ENCODE measurements around the gene PPP6R2. TPM values are rescaled to one million over a fixed set of nuclear protein-coding genes. Genes with fewer than 3 reads are reported as not detected.
"Not testable (repeated sequence)": the region's sequence is repeated elsewhere in the genome, so short reads cannot be mapped to it uniquely, and the experiment has no call there.

PPP6R2 gene
- total RNA-seq, 4 donors from 2014 or later = 82.8 to 201 (median 111) TPM

DNA sequence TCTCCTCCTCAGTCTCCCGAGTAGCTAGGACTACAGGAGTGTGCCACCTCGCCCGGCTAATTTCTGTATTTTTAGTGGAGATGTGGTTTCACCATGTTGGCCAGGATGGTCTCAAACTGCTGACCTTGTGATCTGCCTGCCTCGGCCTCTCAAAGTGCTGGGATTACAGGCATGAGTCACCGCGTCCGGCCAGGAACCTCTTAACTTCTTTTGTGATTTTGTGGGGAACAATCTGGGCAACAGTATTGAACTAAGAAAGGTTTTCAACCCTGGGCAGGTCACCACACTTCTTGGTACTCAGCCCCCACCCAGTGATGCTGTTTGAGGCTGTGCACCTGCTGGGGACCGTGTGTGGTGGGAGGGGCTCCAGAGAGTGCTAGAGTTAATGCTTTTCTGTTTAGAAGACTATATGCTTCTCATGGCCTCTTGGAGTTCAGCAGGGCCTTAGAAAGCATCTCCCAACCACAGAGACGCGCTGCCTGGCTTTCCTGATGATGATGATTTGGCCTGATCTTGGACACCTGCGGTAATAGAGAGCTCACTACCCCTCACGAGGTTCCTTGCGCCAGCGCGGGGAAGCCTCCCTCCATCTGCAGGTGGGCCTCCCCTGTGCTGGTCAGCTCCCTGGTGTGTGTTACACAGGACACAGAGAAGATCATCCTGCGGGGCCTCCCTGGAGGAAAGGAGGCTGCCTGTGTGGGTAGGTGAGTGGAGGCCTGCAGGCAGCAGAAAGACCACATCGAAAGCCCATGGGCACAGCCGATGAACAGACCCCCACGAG lies 17.5 kb upstream of the PPP6R2 start:
- Histone ChIP-seq H3K27me3 (no peaks in the 10 kb centered on the region), H3K9me3 (no peaks in the 10 kb centered on the region), H3K4me3 (no peak overlapping the region), H3K4me1 (peaks cover 0 to 13% (median 5%) of the 10 kb centered on the region in 4 donors), H3K27ac (no peak overlapping the region), H3K36me3 (no peaks in the 10 kb centered on the region)
- no peak for DNase-seq
- TF ChIP-seq, protein P1, sequence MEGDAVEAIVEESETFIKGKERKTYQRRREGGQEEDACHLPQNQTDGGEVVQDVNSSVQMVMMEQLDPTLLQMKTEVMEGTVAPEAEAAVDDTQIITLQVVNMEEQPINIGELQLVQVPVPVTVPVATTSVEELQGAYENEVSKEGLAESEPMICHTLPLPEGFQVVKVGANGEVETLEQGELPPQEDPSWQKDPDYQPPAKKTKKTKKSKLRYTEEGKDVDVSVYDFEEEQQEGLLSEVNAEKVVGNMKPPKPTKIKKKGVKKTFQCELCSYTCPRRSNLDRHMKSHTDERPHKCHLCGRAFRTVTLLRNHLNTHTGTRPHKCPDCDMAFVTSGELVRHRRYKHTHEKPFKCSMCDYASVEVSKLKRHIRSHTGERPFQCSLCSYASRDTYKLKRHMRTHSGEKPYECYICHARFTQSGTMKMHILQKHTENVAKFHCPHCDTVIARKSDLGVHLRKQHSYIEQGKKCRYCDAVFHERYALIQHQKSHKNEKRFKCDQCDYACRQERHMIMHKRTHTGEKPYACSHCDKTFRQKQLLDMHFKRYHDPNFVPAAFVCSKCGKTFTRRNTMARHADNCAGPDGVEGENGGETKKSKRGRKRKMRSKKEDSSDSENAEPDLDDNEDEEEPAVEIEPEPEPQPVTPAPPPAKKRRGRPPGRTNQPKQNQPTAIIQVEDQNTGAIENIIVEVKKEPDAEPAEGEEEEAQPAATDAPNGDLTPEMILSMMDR (IDR thresholded peaks at IDR 0.05) = no peak
- TF ChIP-seq POLR2A (IDR thresholded peaks at IDR 0.05) = no peak

DNA sequence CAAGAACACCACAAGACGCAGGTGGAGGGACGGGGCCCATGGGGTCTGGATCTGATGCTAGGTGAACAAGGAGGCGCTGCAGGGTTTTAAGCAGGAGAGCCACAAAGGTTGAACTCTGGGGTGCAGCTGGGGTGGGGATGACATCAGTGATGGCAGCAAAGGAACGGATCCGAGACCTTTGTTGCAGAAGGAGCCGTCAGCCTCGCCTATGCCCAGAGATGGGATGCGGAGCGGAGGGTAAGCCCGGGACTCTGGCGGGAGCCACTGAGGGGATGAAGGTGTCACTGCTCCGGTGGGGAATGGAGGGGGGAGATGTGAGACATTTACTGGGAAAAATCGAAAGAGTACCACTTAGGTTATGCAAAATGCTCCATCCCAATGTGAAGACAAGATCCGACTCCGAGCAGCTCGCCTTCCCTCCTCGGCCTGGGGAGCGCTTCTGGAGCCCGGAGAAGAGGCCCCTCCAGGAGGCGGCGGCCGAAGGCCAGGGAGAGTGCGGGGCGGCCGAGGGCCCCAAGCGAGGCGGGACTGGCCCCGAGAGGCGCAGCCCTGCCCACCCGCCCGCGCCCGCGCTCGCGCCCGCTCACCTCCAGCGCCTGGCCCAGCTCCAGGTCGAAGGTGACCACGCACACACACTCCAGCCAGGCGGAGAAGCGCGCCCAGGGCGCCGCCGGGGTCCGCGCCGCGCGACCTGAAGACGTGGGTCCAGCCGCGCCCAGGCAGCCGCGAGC lies 16.7 kb upstream of the PPP6R2 start:
- Histone ChIP-seq H3K36me3 (no peaks in the 10 kb centered on the region), H3K9me3 (no peaks in the 10 kb centered on the region), H3K27ac (peak overlapping the region in 3 of 4 donors; percentile 93 to 97 (median 95)), H3K4me3 (peak overlapping the region; percentile 84 to 99 (median 91)), H3K4me1 (peaks cover 0 to 13% (median 5%) of the 10 kb centered on the region in 4 donors), H3K27me3 (no peaks in the 10 kb centered on the region)
- no peak for DNase-seq
- no peak for TF ChIP-seq POLR2A (IDR thresholded peaks at IDR 0.05)
- TF ChIP-seq, protein P1 (IDR thresholded peaks at IDR 0.05) = no peak

DNA sequence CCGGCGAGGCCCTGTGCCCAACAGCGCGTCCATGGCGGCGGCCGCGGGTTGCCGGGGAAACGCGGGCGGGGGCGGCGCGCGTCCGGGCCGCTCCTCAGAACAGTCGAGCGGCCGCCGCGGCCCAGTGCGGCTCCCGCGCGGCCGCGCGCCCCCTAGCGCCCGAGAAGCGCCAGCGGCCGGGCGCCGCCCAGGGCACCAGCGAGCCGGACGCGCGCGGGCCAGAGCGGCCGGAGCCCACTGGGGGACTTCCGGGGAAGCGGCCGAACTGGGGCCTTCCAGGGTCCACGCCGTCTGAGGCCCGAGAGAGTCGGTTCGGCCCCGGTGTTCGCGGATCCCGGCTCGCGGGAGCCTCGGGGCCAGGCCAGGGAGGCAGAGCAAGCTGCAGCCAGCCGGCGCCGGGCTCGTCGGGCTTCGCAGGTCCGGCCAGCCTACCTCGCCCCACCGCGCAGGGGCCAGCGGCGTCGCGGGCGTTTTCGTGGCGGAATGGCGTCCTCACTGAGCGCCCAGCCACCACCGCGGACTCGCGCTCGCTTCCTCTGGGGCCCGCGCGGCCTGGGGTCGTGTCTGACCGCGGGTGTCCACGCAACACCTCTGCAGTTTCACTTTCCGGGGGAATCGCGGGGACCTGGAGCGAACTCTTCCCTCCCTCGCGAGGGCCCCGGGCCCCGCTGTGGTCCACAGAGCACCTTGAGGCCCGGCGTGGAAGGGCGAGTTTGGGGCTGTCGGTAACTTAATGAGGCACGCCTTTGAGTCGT lies 16.0 kb upstream of the PPP6R2 start, which contains the start of gene DENND6B:
TSS of gene DENND6B (minus strand) at position 57 of the 755 bp plus-strand sequence. CDS start at position 33, 24 bp downstream.
- Histone ChIP-seq H3K9me3 (no peaks in the 10 kb centered on the region), H3K4me1 (peaks cover 0 to 13% (median 5%) of the 10 kb centered on the region in 4 donors), H3K4me3 (peak within 1 kb of the TSS; percentile 84 to 99 (median 91)), H3K36me3 (no peaks in the 10 kb centered on the region), H3K27me3 (no peaks in the 10 kb centered on the region), H3K27ac (peak within 1 kb of the TSS; percentile 88 to 97 (median 94))
- TF ChIP-seq, protein P1 (IDR thresholded peaks at IDR 0.05) = peak; percentile 37 to 98 (median 76)
- peak; percentile 33 to 59 for TF ChIP-seq POLR2A (IDR thresholded peaks at IDR 0.05)
- peak; percentile 73 to 91 (median 89) for DNase-seq

- Histone ChIP-seq H3K4me3 (peak overlapping the region; percentile 84 to 99 (median 91)), H3K9me3 (no peaks in the 10 kb centered on the region), H3K4me1 (peaks cover 0 to 13% (median 5%) of the 10 kb centered on the region in 4 donors), H3K27me3 (no peaks in the 10 kb centered on the region), H3K27ac (peak overlapping the region; percentile 88 to 97 (median 94)), H3K36me3 (no peaks in the 10 kb centered on the region)
- TF ChIP-seq, protein P1 (IDR thresholded peaks at IDR 0.05) = no peak
- no peak for TF ChIP-seq POLR2A (IDR thresholded peaks at IDR 0.05)
- no peak for DNase-seq
These were observed 15.5 kb upstream of the PPP6R2 start for GRCh38 chr22:50327711-50328019.

DNA sequence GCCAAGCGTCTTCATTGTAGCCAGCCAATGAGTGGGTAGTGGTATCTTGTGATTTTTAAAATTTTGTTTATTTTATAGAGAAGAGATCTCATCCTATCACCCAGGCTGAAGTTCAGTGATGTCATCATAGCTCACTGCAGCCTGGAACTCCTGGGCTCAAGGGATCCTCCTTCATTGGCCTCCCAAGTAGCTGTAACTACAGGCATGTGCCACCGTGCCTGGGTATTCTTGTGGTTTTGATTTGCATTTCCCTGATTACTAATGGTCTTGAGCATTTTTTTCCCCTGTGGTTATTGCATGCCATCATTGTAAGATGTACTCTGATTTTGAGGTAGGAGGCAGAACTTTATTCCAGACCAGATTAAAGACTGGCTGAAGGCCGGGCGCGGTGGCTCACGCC lies 13.9 kb upstream of the PPP6R2 start:
- no peaks in the 10 kb centered on the region for H3K9me3 ChIP-seq
- no peak for DNase-seq
- H3K27ac ChIP-seq = no peak overlapping the region
- TF ChIP-seq POLR2A (IDR thresholded peaks at IDR 0.05) = no peak
- TF ChIP-seq, protein P1 (IDR thresholded peaks at IDR 0.05) = no peak
- H3K27me3 ChIP-seq = no peaks in the 10 kb centered on the region
- H3K36me3 ChIP-seq = no peaks in the 10 kb centered on the region
- no peak overlapping the region for H3K4me3 ChIP-seq
- H3K4me1 ChIP-seq = peaks cover 0 to 13% (median 5%) of the 10 kb centered on the region in 4 donors

GRCh38 chr22:50334433-50334832 lies 8.7 kb upstream of the PPP6R2 start:
- not testable (repeated sequence) for H3K9me3 ChIP-seq, H3K4me1 ChIP-seq, H3K27me3 ChIP-seq, H3K4me3 ChIP-seq, H3K36me3 ChIP-seq
- H3K27ac ChIP-seq = peak overlapping the region in 2 of 4 donors; percentile 76 to 79
- DNase-seq = peak in 2 of 3 donors; percentile 76 to 80
